A172 (cell line): Measurements from ENCODE around the gene LRRC72. TPM values are rescaled to one million over a fixed set of nuclear protein-coding genes. Genes with fewer than 3 reads are reported as not detected.
A peak's percentile ranks its signal among the peaks of the same experiment; 100 is the strongest.
"Not testable (repeated sequence)": the region's sequence is repeated elsewhere in the genome, so short reads cannot be mapped to it uniquely, and the experiment has no call there.

Experiments
- DNase-seq: peaks from one replicate; pipeline ENCODE4 v3.0.0-alpha.2; 2015; ENCODE audit warnings: low spot score
- total RNA-seq: library from RNA; depleted of rRNA; stranded (reverse); fragments of >200 nt; shearing (Covaris generic); gene quantifications from 2 replicates; pipeline ENCODE4 v1.2.3, GENCODE V29; 2014

Gene LRRC72
- total RNA-seq, 1 experiment from 2014 or later: not detected

- no peak for DNase-seq
Observed at GRCh38 chr7:16579216-16579615, 52.6 kb downstream of the LRRC72 start.

GRCh38 chr7:16581286-16581685 is 54.7 kb downstream of the LRRC72 start:
- no peak for DNase-seq

- DNase-seq: no peak
Observed at GRCh38 chr7:16583834-16584233, 57.2 kb downstream of the LRRC72 start.

GRCh38 chr7:16585540-16585939 is 58.9 kb downstream of the LRRC72 start:
- DNase-seq: no peak

- no peak for DNase-seq
Observed at GRCh38 chr7:16586081-16586874, 59.7 kb downstream of the LRRC72 start.

DNA sequence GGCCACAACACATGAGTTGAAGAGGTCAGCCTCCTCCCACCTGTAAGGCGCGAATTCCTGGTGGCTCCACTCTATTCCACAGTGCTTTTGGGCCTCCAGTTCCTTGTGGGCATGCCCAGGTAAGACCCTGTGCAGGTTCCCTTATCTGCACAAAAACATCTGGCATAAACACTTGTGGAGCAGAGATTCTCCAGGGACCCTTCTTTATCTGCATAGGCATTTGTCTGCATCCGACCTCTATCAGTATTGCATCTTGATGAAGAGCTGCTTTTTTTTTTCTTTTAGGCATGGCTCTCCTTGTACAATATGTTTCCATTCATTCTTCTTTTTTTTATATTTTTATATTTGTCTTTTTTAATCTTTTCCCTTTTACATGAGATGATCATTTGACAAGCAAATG is 60.5 kb downstream of the LRRC72 start:
- no peak for DNase-seq

DNA sequence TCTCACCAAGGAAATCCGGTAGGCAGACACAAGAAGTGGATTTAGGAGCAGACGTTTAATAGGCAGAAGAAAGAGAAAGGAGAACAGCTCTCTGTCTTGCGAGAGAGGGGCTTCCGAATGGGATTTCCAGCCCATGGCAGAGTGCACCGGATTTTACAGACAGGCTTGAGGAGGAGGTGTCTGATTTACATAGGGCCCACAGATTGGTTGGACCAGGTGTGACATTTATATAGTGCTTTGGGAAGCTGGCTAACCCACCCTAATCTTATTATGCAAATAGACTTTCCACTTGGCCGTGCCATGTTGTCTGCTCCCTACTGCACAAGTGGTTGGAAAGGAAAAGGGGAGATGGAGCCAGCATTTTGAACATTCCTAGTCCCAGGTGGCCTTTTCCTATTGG is 61.2 kb downstream of the LRRC72 start:
- no peak for DNase-seq

GRCh38 chr7:16589881-16590280 is 63.3 kb downstream of the LRRC72 start:
- DNase-seq: no peak

DNA sequence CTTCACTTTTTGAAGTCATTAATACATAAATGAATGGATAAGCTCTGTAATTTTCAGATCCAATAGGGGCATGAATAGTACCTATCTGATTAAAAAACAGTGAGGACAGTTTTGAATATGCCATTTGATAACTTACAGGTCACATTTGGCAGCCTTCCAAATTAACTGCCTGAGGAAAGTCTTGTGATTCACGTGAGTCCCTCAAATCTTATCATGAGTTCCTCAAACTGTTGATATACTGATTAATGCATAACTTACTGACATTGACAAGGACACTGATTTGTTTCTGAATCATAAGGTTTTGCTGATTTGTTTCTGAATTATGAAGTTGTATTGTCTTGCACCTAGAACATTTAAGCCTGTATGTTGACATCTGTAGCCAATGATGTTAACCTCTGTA is 63.8 kb downstream of the LRRC72 start:
- peak; percentile 4 for DNase-seq

DNA sequence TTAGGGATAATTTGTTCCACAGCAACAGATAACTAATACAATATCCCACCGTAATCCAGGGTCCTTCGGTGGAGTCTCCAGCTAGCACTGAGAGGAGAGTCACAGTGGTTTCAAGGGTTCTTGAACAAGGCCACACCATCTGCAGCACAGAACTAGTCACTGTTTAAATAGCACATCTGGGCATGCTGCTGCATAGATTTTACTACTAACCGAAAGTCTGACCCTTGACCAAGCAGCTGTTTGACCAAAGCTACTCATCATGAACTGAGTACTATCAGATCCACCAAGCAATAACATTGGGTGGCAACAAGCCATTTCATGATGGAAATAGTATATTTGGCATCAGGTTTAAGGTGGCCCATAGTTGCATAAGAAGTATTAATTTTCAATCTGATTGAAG is 65.8 kb downstream of the LRRC72 start:
- DNase-seq: no peak

DNA sequence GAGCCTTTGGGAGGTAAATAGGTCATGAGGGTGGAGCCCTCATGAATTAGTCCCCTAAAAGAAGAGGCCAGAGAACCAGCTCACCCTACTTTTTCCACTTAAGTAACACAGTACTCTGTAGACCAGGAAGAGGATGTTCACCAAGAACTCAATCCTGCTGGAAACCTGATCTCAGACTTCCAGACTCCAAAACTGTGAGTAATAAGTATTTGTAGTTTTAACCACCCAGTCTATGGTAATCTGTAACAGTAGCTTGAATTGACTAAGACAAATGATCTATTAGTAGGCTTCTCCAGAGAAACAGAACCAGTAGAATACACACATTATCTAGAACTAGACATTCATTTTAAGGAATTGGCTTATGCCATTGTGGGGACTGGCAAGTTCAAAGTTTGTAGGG is 67.4 kb downstream of the LRRC72 start:
- DNase-seq: no peak

DNA sequence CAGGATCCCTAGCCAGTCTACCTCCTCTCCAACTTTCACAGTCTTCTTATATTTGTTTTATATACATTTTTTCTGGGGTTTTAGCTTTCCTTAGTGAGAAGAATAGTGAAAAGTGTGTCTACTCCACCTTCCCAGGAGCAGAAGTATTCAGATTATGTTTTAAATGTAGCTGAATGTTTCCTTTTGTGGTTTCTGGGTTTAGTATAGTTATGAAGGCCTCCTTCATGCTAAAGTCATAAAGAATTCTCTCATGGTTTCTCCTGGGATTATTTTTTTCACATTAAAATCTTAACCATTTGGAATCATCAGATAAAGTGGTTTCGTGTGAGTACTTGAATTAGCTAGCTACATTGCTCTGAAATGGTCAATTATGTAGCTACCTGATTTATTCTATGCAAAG is 68.1 kb downstream of the LRRC72 start:
- DNase-seq: no peak

DNA sequence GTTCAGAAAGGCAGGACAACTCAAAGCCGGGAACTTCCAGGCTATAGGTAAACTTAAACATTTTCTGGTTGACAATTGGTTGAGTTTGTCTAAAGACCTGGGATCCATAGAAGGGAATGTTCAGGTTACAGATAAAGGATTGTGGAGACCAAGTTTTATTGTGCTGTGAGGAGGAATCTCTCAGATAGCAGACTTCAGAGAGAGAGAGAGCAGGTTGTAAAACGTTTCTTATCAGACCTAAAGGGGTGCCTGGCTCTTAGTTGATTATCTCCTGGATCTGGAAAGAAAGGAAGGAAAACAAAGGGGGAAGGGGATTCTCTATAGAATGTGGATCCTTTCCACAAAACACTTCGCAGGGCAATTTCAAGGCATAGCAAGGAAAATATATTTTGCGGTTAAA is 69.0 kb downstream of the LRRC72 start:
- not testable (repeated sequence) for DNase-seq

- no peak for DNase-seq
Observed at GRCh38 chr7:16598015-16598414, 71.4 kb downstream of the LRRC72 start.

GRCh38 chr7:16599860-16600259 is 73.2 kb downstream of the LRRC72 start:
- DNase-seq: no peak

DNA sequence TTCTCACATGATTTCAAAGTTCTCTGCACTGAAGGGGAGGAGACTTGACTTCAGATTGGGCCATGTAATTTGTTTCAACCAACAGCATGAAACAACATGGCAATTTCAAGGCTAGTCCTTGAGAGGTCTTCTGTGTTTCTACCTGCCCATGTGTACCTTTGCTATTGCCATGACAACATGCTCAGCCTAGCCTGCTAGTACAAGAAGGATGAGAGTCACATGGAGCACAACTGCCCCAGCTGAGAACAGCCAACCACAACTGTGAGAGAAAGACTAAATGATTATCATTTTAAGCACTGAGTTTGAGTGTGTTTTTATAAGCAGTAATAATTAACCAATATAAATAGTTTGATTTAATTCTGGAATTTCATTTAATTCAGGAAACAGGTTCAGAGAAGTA is 77.0 kb downstream of the LRRC72 start:
- DNase-seq: no peak

GRCh38 chr7:16604054-16604453 is 77.4 kb downstream of the LRRC72 start:
- no peak for DNase-seq

- no peak for DNase-seq
Observed at GRCh38 chr7:16606704-16607103, 80.1 kb downstream of the LRRC72 start.

- no peak for DNase-seq
Observed at GRCh38 chr7:16609842-16610450, 83.3 kb downstream of the LRRC72 start.

- no peak for DNase-seq
Observed at GRCh38 chr7:16611711-16612110, 85.1 kb downstream of the LRRC72 start.

DNA sequence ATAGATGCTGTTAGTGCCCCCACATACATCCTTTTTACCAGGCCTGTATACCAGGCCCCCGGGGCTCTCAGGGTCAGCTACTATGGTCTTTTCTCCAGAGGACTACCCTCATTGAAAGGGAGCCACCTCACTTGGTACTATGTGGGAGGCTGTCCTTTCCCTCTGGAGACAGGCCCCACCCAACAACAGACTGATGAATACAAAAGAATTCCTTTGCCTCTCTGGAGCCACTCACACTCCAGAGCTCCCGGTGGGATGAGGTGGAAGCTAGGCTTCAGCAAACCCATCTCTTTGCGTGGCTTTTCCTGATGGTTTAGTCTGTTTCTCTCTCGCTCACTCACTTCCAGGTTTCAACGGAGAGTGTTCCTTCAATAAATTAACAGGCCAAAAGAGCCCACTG is 88.6 kb downstream of the LRRC72 start:
- DNase-seq: no peak

DNA sequence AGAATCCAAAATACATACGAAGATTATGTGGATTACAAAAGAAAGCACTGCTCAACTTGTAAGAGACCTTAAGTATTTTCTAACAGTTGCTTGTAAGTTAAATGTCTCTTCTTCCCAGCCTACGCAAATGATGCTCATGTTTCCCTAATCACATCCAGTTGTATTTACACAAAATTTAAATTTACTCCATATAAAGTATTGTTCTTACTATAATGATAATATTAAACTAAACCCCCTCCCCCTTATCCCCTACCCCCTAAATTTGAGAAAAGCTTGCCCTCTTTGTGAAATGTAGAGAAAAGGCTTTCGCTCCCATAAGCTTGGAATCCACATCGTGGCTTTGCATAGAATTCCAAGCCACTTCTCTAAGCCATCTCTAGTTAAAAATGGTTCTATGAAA is 89.5 kb downstream of the LRRC72 start:
- DNase-seq: no peak

- DNase-seq: no peak
Observed at GRCh38 chr7:16616542-16616941, 89.9 kb downstream of the LRRC72 start.

DNA sequence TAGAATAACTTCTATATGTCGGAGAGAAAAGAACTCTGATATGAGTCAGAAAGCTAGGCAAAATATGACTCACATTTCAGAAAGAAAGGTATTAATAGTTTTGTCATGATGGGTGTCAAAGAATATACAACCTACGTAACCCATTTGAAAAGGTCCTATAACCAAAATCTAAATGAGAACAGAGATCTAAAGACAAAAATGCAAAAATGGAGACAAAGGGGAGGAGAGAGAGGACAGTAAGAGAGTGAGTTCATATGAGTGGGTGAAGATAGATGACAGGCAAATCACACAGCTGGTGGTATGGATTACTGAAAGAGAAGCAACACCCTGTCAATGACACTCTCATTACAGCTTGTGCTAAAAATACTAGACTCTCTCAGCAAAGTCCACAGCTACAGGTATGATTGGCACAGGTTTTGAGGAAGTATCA is 93.4 kb downstream of the LRRC72 start:
- no peak for DNase-seq
